NB4 (cell line): ENCODE results near the gene SRGAP1.

ENCODE experiments used
- CTCF ChIP-seq: IDR thresholded peaks from one replicate; pipeline ENCODE4 v1.5.1; 2012; ENCODE audit warnings: low read depth, low read length
- MAX ChIP-seq: IDR thresholded peaks from 2 replicates; pipeline ENCODE4 v1.6.1; 2011; ENCODE audit warnings: low read depth, low read length
- MYC ChIP-seq: IDR thresholded peaks from 2 replicates; pipeline ENCODE4 v1.6.1; 2011; ENCODE audit warnings: low read depth, low read length
- POLR2A ChIP-seq: IDR thresholded peaks from 2 replicates; pipeline ENCODE4 v1.6.1; 2011; ENCODE audit warnings: mild to moderate bottlenecking; ENCODE audit not compliant: insufficient read length; ENCODE audit errors: extremely low read depth

GRCh38 chr12:63875703-63876102, 31.2 kb downstream of the SRGAP1 start:
- TF ChIP-seq CTCF (no peak), MAX (no peak), POLR2A (no peak), MYC (no peak)
